Measurements from ENCODE around the gene CLEC16A.
"Not testable (repeated sequence)": the region's sequence is repeated elsewhere in the genome, so short reads cannot be mapped to it uniquely, and the experiment has no call there.

CLEC16A gene

DNA sequence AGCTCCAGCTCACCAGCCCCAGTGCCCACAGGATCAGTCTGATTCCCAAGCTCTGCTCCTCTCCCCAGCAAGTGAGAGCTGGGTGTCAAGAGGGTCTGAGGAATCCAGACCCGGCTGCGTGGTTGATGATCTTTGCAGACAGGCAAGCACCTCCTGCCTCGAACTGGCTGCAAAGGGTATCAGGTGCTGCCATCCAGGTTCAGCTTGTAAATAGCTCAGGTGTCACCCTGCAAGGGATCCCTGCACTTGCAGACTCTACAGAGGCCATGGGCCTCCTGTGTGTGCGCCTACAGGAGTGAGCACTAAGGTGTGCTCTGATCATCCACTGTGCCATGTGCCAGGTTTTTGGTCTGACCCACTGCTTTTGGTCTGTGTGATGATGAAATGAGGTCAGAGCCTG, 18.3 kb upstream of the CLEC16A start:
- no peak for DNase-seq (ENCODE audit: low spot score)

DNA sequence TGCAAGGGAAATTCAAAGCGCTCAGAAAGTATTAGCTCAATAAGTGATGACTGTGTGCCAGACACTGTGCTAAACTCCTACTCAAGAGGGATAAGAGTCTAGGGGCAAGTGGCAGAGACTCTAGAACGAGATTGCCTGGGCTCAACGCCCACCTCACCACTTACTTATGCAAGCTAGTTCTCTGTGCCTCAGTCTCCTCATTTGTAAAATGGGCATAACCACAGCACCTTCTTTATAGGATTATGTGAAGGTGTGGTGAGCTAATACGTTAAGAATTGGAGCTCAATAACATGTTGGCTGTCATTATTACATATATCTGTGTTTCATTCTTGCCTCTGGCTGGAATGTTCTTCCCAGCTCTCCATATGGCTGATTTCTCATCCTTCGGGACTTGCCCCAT, 17.5 kb upstream of the CLEC16A start:
- DNase-seq (ENCODE audit: low spot score), result no peak

DNA sequence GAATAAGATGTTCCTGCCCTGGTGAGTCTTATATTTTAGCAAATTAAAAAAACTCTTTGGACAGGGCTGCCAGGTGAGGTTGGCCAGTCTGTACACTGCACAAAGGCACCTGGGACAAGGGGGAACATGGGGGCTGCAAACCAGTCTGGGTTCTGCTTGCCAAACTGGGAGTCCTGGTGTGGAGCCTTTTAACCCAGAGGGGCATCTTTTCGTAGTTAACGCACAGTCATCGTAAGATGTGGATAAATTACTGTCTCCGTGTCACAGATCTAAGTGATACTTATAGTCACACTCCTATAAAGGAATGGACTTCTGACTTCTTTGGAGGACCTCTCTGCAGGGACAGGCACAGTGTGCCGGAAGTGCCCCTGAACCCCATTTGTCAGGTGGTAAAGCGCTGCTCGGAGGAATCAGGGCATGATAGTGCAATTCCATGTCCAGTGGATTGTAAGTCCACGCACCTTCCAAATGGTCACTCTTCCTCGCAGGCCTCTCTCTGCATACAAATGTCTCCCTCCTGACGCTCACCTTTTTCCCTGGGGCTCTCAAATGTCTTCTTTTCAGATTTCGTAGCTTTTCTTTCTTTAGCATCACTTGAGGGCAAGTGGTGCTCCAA, 16.8 kb upstream of the CLEC16A start:
- no peak for DNase-seq (ENCODE audit: low spot score)

DNA sequence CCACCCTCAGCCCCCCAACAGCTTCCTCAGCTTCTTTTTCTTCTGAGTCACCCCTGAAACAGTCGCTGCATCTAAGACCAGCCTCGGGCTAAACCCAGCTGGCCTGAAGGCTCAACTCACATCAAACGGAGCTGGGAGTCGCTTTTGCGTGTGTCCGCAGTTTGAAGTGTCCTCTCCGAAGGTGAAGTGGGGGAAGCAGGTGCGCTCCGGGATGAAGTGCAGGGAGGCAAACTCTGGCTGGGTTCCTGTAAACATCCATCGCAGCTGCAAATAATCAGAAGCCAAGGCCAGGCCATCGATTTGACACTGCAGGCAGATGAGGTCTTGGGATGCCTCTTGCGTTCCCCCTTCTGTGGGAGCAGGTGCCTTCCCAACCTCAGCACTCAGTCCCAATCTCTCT, 15.3 kb upstream of the CLEC16A start:
- not testable (repeated sequence) for DNase-seq (ENCODE audit: low spot score)

DNA sequence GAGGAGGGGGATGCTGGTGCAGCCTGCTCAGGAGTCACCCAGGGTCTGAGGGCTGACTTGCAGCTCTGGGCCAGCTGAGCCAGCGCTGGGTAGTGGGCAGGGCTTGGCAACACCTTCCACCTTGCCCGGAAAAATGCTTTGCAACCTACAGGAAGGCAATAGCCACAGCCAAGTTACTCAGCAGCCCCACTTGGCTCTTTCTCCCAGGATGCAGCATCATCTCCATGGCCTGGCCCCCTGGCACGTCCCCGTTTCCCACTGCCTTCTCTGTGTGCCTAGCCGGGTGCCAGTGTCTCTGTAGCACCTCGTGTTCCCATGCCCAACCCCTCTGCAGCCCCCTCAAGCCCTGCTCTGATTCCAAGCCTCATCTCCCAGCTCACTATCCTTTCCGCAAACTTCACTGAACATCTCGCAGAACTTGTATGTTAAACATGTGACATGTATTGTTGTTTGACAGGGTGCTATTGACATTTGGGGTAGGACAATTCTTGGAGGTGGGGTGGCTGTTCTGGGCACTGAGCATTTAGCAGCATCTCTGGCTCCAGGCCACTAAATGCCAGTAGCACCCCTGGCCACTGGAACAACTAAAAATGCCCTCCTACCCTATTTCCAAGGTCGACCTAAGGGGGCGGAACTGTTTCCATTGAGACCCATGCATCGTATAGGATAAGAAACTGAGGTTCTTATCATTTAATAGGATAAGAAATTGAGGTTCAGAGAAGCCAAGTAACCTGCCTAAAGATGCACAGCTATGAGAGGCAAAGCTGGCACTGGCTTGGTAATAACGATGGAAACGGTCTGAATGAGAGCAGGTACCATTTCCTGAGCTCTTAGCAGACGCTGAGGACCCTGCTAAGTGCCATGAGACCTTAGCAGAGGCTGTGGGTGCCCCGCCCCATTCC, 14.3 kb upstream of the CLEC16A start:
- no peak for DNase-seq (ENCODE audit: low spot score)

DNA sequence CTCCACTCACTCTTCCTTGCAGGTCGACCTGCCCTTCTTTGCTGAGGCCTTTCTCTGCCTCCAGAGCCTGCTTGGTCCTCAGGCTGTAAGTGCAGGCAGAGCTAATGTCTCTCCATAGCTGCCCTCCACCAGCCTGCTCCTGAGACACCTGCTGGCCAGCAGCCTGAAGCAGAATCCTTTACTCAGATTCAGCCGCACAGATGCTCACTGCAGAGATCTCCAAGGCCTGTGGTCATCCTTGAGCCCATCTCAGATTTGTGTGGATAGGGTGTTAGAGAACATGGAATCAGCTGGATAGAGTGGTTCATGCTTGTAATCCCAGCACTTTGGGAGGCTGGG, 13.6 kb upstream of the CLEC16A start:
- DNase-seq (ENCODE audit: low spot score), result no peak

DNA sequence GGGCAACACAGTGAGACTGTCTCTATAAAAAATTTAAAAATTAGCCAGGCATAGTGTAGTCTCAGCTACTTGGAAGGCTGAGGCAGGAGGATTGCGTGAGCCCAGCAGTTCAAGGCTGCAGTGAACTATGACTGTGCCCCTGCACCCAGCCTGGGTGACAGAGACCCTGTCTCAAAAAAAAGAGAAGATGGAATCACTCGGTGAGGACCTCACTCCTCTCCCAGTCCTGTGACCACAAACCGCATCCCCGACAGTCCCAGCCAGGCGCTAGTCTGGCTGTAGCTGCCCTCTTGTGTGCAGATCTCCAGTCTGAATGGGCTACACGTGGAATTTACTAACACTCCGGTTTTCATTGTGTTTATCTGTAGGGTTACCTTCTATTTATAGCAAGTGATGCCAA, 13.2 kb upstream of the CLEC16A start:
- no peak for DNase-seq (ENCODE audit: low spot score)

DNA sequence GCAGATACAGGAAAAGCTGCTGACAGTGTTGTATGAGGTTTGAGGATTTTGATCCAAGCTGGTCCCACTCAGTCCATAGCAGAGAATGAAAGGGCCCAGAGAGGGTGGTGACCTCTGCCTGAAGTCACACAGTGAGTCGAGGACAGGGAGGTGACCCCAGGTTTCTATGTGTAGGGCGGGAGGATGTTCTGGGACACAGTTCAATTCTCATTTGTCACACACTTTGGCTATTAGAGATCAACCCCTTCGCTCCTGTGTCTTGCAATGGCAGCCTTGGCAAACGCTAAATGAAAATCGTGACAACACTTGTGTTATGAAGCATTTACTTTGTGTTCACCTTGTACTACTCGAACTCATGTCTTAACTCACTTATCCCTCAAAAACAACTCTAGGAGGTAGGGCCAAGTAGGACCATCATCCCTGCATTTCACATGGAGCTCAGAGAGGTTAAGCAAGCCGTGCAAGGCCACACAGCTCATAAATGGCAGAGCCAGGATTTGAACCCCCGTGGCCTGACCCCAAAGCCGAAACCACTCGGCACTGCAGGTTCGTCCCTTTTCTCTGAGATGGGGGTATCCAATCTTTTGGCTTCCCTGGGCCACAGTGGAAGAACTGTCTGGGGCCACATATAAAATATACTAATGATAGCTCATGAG, 12.3 kb upstream of the CLEC16A start:
- DNase-seq (ENCODE audit: low spot score), result no peak

DNA sequence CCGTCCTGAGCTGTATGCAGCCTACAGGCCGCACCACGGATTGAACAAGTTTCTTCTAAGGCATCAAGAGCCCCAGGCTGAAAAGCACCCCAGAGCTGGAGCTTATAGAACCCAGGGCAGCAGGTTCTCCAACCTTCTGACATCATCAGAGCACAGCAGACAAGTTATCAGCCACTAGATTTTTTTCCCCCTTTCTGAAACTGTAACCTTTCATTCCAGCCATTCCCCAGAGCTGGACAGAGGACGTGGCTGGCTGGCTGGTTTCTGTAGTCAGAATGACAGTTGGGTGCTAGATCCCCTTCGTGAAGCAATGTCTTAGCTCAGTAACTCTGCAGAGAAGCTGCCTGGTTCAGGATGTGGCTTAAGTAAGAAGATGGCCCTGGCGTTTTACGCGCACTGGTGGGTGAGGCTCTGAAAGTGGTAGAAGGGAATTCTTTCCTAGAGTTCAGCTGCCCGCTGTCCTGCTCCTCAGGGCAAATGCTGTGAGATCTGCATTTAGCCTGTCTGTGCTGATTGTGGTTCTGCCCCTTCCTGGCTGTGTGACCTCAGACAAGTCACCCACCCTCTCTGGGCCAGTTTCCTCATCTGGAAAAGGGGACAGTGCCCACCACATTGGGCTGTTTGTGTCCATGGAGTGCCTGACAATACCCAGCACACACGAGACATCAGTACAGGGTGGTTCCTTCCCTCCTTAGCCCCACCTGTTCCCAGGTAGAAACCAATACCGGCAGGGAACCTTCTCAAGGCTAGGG, 11.2 kb upstream of the CLEC16A start:
- no peak for DNase-seq (ENCODE audit: low spot score)

DNA sequence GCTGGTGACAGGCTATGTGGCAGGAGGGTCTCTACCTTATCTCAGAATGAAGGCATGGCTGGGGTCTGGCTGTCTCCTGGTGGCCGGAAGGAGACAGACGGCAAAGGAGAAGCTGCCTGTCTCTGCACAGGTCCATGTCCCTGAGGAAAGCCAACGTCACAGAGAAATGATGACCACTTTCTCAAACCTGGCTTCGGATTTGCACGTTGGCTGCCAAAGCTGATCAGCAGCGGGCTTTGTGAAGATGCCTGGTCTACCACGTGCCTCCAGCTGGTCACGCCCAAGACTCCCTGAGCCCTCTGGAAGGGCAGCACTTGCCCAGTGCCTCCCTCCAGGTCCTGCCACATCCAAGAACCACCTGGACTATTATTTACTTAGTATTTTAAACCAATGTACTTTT, 10.5 kb upstream of the CLEC16A start:
- DNase-seq (ENCODE audit: low spot score), result no peak

DNA sequence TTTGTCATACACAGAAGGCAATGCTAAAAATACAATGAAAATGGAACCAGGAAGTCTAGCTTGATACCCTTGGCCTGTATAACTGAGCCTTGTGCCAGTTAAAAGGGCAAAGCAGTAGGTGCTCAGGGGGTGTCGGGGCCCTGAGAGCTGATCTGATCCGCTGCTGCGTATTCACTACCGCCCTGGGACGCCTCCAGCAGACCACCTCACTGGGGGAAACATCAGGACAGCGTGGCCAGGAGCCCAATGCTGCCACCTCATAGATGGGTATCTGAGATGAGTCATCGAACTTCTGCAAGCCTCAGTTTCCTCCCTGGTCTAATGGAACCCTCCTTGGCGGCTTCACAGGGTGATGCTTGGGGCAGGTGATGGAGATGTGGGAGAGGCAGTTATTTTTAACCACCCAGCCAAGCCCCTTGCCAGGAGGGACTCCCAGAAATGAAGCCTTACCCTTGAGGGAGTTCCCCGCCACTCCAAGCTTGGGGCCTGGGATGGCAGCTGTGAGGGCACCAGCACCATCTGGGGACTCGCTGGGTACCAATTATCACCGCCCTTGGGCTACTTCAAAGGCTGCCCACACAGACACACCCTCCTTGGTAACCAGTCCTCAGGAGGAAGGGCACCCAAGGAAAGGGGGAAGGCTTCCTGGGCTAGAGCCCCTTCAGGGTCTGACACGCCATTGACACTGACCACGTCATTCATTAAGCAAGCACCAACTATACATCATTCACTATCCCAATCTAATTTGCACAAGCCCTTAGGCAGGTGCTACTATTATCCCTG, 9.8 kb upstream of the CLEC16A start:
- no peak for DNase-seq (ENCODE audit: low spot score)

DNA sequence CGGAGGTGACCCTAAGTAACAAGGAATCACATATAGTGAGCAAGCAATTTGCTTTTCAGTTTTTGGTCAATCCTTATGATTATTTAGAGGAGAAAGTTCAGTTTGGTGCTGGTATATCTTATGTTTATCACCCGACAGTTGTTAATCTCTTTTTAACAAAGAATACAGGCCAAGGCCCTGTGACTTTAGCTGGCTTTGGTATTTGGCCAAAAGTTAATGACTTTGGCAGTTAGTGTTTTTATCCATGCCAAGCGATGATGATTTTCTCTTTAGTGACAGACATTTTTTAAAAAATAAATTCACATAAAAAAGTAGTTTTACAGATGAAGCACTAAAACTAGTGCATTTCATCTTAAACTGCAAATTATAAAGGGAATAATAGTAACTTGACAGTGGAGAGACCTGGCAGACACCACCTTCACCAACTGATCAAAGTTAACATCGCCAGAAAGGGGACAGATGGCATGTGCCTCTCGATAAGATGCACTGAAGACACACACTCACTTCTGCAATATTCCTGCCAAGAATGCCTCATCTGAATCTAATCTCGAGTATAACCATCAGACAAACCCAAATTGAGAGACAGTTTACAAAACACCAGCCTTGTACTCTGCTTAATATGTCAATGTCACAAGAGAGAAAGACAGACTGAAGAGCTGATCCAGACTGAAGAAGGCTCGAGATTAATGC, 9.0 kb upstream of the CLEC16A start:
- DNase-seq (ENCODE audit: low spot score), result no peak

DNA sequence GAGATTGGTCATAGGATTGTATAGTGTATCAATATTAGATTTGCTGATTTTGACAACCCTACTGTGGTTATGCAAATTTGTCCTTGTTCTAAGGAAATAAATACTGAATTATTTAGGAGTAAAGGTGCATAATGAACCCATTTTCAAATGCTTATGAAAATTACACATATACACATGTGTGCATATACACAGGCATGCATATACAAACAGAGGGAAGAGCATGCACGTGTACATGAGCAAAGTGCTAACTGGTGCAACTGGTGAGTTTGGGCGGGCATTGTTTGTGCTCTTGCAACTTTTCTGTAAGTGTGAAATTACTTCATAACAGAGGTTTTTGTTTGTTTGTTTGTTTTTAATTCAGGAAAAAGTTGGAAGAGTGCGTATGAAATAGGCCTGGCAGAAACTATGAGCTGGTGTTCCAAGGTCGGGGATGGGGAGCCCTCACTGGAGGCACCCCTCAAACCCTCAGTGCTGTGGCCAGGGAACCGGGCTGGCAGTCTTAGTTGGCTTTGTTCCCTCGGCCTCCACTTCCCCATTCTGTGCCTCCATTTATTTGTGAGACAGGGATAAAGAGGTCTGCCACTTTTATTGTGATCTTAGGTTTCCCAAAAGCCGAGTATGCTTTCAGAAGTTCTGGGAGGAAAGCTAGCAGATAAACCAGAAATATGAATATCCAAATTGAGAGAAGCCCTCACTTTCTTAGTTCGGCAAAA, 7.9 kb upstream of the CLEC16A start:
- no peak for DNase-seq (ENCODE audit: low spot score)

DNA sequence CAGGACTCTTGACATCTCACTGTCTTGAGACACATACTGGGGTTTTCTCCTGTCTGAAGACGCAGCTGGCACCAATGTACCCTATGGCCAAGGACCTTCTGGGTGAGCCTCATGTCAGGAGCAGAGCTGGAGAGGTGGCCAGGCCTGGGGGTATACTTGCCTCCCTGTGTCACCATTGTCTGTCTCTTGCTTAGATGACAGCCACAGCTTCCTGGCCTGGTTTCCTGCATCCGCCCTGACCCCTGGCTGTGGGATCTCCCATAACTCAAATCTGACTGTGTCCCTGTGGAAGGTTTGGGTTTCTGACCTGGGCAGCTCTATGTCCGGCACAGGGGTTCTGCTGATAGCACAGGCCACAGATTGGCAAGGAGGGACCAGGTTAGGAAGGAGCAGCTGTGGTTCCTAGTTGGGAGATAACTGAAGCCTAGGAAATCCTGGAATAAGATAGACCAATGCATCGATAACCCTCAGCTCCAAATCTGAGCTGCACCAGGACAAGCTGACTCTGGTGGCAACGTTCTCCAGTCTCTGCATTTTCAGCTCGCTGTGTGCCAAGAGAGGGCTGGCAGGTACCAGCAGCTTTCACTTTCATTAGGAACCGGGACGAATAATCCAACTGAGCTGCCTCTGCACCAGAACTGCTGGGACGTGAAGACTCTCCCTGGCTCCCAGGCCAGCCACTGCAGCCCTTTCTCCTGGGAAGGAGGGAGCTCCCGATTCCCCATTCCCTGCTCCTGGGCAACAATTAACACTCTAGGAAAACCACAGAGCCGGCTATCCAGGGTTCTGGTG, 7.1 kb upstream of the CLEC16A start:
- DNase-seq (ENCODE audit: low spot score), result no peak

DNA sequence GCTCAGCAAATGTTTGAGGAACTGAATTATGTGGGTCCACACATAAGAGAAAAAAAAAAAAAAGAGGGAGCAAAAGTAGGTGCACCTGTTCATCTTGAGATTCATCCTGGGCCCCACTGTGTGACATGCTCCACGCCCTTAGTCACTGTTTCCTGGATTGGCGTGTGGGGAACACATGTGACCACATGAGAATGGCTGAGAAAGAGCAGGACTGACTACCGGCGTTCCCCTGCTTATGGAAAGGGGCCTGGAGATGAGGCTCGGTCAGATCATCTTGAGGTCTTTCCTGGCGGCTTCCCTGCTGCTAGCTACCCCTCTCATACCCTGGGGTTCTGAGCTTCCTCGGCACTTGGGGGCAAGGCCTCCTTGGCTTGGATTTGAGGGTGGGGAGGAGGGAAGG, 6.0 kb upstream of the CLEC16A start:
- no peak for DNase-seq (ENCODE audit: low spot score)

DNA sequence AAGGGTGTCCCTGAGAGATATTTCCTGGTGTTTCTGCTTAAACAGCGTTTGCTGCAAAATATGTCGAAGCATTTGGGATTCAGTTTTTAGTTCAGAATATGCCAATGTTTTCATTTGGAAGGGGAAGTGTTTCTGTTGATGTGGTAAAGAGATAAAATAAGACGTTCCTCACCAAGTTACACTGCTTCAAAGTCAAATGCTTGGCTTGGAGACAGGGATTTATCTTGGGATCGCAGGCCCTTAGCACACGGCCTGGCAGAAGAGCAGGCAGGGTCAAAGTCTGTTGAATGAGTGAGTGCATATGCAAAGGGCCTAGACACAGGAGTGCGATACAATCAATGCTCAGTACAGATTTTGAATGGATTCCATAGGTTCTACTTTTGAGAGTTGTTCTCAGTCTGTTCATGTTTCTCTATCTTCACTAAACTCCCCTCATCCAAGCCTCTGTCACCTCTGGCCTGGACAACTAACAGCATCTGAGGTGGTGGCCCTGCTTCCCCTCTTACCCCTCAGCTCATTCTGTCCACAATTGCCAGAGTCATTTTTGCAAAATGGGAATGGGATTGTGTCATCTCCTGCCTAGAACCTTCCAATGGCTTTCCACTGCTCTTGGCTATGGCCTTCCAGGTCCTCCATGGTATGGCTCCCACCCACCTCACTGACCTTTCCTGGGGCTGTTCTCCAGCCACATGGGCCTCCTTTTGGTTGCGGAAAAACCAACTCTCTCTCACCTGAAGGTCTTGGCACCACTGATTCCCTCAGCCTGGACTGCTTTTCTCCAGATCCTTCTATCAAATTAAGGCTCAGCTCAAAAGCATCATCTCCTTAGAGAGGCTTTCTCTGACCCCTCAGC, 5.3 kb upstream of the CLEC16A start:
- DNase-seq (ENCODE audit: low spot score), result no peak

DNA sequence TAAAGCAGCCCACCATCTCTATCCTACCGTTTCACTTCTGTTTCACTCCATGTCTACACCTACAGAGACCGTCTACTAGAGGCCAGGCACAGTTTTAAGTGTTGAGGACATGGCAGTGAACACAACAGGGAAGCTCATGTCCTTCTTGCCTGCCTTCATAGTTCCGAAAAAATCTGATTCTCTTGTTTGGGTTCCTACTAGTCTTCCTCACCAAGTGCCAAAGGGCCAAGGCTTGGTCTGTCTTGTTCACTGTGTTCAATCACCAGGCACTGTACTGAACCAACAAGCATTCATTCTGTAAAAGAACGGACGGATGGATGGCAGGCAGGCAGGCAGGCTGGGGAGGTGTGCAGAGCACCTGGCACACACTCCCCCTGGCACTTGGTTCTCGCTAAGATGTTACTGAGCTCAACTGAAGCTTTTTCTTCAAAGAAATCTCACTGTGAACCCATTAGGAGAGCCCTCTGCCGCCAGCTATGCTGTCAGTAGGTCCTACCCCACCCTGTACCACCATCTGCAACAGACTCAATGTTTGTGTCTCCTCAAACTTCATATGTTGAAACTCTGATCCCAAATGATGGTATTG, 4.6 kb upstream of the CLEC16A start:
- no peak for DNase-seq (ENCODE audit: low spot score)

DNA sequence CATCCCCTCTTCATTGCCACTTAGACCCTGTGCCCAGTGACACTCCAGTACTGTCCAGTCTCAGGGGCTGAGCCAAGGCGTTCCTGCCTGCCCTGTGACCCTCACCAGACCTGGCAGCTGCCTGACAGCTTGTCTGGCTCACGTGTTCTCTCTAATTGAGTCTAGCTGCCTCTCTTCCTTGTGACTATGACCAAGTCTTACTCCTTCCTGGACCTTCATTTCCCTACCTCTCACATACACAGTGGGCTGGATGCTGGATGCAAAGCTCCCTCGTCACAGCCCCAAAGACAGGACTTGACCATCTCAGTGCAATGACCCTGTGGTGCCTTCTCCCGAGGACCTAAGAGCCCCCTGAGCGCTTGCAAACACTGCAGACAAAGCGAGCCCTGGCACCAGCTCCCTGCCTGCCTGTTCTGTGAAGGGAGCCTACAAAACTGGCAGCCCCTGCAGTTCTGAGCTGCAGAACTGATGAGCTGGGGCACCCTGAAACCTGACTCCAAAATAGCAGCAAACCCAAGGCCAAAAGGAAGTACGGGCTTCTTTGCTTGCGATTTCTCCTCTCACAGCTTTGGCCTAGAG, 3.8 kb upstream of the CLEC16A start:
- no peak for DNase-seq (ENCODE audit: low spot score)
